ENCODE data around the gene MRNIP.
A peak's percentile ranks its signal among the peaks of the same experiment; 100 is the strongest.

- TF ChIP-seq CTCF (conservative IDR thresholded peaks at IDR 0.05; ENCODE audit: low read depth, low read length) (no peak), POLR2A (IDR thresholded peaks at IDR 0.05; ENCODE audit: low read depth, low read length) (peak; percentile 57), USF2 (IDR thresholded peaks at IDR 0.05; ENCODE audit: low read depth, low read length) (no peak), CEBPB (IDR thresholded peaks at IDR 0.05; ENCODE audit: low read depth, low read length) (no peak), BHLHE40 (IDR thresholded peaks at IDR 0.05; ENCODE audit: low read depth, low read length) (no peak), RAD21 (IDR thresholded peaks at IDR 0.05; ENCODE audit: low read length) (no peak), MAFK (IDR thresholded peaks at IDR 0.05; ENCODE audit: low read depth, low read length) (no peak), NFE2L2 (IDR thresholded peaks at IDR 0.05; ENCODE audit: low read depth, low read length) (no peak), MXI1 (IDR thresholded peaks at IDR 0.05; ENCODE audit: borderline replicate concordance, low read depth, low read length) (no peak), RFX5 (IDR thresholded peaks at IDR 0.05; ENCODE audit: low read depth, low read length) (no peak), SMC3 (IDR thresholded peaks at IDR 0.05; ENCODE audit: low read depth, low read length) (no peak), RCOR1 (IDR thresholded peaks at IDR 0.05; ENCODE audit: insufficient replicate concordance, low read length) (no peak), CHD1 (IDR thresholded peaks at IDR 0.05; ENCODE audit: low read depth, low read length) (no peak)
Measured at GRCh38 chr5:179806250-179807048, 52.2 kb downstream of the MRNIP start, which contains the start of gene MGAT4B.

Data from IMR-90 (cell line).